CD4-positive, alpha-beta T cell treated with Interleukin-15 for 4 hours (primary cell): ENCODE data around the gene FER.

ENCODE experiments used
- DNase-seq: peaks from one replicate; pipeline ENCODE4 v3.0.0-alpha.2; 2020; ENCODE audit warnings: low spot score

FER gene

GRCh38 chr5:109180668-109181067 is 433.0 kb downstream of the FER start:
- no peak for DNase-seq

GRCh38 chr5:109186759-109187158 is 439.1 kb downstream of the FER start:
- no peak for DNase-seq

DNA sequence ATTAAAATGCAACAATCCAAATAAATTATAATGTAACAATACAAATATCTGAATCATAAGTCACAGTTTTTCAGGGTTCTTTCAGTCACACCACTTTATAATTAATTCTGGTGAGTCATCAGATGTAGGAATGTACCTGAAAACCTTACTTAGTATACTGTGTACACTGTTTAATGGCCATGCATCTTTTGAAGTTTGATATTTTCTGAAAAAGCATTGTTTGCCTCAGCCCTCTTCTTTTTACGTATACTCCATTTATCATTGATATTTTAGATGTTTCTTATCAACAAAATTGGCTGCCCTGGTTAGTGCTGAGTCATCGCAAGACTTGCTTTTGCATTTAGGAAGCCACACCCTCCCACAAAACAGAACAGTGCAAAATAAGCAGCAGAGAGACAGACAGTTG is 443.5 kb downstream of the FER start:
- peak; percentile 16 for DNase-seq

- DNase-seq, result no peak
These were observed 444.3 kb downstream of the FER start for GRCh38 chr5:109192027-109192426.

- no peak for DNase-seq
These were observed 445.0 kb downstream of the FER start for GRCh38 chr5:109192555-109193281.

- DNase-seq, result no peak
These were observed 448.0 kb downstream of the FER start for GRCh38 chr5:109195667-109196066.

- DNase-seq, result no peak
These were observed 448.6 kb downstream of the FER start for GRCh38 chr5:109196087-109196822.

GRCh38 chr5:109196823-109197160 is 449.1 kb downstream of the FER start:
- no peak for DNase-seq

DNA sequence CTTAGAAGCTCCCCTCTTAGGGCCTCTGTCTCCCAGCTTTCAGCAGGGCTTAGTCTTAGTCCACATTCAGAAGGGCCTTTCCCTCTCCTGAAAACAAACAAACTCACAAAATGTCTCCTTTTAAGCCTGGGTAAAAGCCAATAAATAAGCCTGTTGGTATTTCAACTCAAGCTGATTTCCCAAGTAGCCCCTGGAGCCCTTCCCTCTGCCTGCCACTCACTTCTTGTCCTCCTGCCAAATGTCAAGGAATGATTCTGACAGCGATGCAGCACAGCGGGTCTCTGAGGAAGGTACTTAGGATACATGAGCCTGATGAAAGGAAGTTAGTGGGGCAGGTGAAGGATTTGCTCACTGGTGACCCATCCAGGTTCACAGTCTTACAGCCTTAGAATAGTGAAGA is 451.6 kb downstream of the FER start:
- DNase-seq, result no peak

- DNase-seq, result no peak
These were observed 452.3 kb downstream of the FER start for GRCh38 chr5:109199799-109200620.

- no peak for DNase-seq
These were observed 467.3 kb downstream of the FER start for GRCh38 chr5:109215040-109215439.

DNA sequence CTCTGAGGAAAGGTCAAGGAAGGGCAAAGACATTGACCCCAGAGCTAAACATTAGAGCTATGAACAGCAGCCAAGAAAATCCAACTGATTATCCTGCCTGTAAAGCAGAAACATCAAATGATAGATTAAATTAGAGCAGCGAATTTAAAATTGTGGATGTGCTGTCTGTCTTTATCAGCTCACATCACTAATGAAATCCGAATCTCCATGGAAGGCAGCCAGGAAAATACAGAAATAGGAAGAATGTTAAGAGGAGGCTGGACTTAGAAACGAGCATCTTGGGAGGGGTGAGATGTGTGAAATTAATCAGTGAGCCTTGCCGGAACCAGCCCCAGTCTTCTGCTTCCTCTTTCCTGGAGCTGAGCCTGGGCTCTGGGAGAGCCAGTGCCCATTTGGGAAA is 471.1 kb downstream of the FER start:
- DNase-seq, result no peak

DNA sequence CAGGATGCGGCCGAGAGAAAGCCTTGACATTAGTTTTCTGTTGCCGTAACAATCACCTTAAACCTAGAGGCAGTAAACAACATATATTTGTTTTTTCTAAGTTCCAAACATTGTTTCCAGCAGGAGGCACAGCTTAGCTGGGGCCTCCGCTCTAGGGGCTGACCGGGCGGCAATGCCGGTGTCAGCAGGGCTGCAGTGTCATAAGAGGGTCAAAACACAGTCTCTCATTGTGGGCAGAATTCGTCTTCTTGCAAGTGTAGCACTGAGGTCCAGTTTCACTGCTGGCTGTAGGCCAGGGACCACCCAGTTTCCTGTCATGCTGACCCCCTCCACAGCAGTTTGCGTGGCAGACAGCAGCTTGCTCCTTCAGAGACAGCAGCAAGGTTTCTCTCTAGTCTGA is 475.8 kb downstream of the FER start:
- no peak for DNase-seq

GRCh38 chr5:109224276-109224882 is 476.7 kb downstream of the FER start:
- DNase-seq, result no peak

DNA sequence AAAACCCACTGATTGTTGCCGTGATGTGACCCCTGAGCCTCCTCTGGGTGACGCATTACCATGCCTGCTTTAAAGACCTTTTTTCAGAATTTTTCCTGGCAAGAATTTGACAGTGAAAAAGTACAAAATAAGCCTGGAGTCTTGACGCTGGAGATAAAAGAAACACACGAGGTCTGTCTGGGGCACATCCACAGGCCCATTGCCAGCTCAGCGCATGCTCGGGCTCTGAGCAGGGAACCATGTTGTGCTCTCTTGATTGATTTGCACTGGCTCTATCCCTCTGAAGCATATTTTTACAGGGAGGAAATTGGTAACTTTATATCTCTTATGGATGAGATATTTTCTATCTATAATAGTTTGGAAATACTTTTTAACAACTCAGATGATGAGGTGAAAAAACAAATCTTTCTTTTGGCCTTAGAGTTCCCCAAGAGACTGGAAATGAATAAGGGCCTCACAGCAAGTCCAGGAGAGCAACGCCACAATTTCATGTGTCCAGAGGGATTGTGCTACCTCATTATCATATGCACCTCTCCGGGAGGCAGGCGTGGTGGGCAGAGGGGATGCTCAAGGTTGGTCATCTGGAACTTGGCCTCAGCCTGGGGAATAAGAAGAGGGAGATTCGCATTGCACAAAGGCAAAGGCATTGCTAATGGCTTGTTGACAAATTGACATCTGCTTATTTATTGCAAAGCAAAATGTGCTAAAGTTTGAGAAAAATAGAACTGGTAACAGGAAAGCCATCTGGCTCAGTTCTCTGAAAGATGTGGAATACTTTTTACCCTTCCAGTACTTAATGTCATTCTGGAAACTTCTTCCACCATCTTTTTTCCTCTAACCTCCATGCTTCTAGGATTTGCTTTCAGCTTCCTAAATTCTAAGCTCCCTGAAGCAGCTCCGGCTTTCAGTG is 478.3 kb downstream of the FER start:
- DNase-seq, result no peak

GRCh38 chr5:109230369-109230768 is 482.7 kb downstream of the FER start:
- no peak for DNase-seq

DNA sequence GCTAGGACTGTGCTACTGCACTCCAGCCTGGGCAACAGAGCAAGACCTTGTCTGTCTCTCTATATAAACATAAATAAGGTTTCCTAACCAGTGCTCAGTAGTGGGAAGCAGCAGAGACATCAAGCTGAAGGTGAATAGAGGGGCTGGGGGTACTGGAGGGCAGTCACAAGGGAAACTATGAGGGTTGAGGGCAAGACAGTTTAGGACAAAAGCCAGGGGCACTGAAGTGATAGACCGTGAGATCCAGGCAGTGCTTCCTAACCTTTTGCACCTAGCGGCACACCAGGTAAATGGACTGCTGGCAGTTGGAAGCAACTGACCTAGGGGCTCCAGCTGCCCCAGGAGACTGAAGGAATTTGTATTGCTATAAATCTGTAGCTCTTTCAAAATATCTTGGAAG is 483.6 kb downstream of the FER start:
- no peak for DNase-seq

DNA sequence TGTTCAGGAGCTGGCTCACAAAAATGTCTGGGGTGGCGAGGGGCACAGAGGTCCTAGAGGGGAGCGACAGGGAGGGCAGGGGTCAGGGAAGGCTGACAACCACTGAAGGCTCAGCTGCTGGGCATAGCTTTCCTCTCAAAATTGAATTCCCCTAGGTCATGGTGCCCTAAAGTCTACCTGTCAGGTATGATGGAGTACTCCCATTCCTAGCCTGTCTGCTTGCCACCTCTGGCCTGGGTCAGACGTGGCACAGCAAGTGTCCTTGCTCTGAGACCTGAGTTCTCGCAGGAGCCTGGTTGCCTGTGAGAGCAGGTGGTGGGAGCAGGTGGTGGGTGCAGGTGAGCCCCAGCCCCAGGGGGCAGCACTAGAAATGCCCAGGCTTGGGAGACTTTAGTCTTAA is 486.7 kb downstream of the FER start:
- DNase-seq, result no peak

- no peak for DNase-seq
These were observed 491.8 kb downstream of the FER start for GRCh38 chr5:109239456-109239855.

DNA sequence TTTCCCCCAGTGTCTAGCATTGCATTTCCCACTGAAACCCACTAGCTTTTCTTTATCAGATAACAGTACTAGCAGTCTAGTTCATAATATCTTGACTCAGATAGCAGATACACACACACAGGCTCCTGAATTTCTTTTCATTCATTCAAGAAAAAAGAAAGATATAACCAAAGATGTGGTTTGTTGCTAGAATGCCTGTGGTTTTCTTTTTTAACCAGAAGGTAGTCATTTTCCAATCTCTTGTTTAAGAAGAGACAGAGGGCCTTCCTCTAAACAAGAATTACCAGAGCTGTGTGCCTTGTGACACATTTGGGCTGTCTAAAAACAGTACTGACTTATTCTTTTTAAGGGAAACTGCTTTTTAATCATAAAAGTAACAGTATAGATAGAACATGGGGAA is 494.8 kb downstream of the FER start:
- DNase-seq, result no peak

- no peak for DNase-seq
These were observed 498.7 kb downstream of the FER start for GRCh38 chr5:109246395-109246794.
